Panc1 (cell line): ENCODE results near the gene WDR64. TPM values are rescaled to one million over a fixed set of nuclear protein-coding genes. Genes with fewer than 3 reads are reported as not detected.

ENCODE experiments used
- ATAC-seq: fragments of 200-7000 bp; cut with Tn5 transposase; 2 replicates; pipeline ENCODE4 v1.9.1; 2020; ENCODE audit warnings: mild to moderate bottlenecking, moderate library complexity
- BruUV-seq: library from RNA; stranded (reverse); fragments of 400-500 nt; replicated peaks from 2 replicates; lab custom pipeline; 2021; lab: Mats Ljungman, UMichigan
- CTCF ChIA-PET: fragments of 300-600 bp; sonication (Branson Sonifier 250); formaldehyde crosslinking; loops from one replicate; lab custom pipeline; 2022; ENCODE audit warnings: antibody characterized with exemption; lab: Charles Lee
- POLR2A ChIA-PET: fragments of 300-600 bp; sonication (Branson Sonifier 250); formaldehyde crosslinking; loops from one replicate; lab custom pipeline; 2022; ENCODE audit warnings: antibody characterized with exemption; lab: Charles Lee
- DNase-seq: peaks from one replicate; pipeline ENCODE4 v3.0.0-alpha.2; 2010; ENCODE audit warnings: low read depth, low spot score
- H3K27ac ChIP-seq: 2 replicates; pipeline ENCODE4 v1.5.1; 2011; ENCODE audit warnings: mild to moderate bottlenecking, low read length, inconsistent platforms
- H3K27me3 ChIP-seq: fragments of 200-500 bp; sonication (Bioruptor generic); 2 replicates; pipeline ENCODE4 v1.6.0; 2014; ENCODE audit warnings: low read length, inconsistent platforms; ENCODE audit not compliant: control insufficient read depth, insufficient read depth
- H3K36me3 ChIP-seq: fragments of 200-500 bp; sonication (Bioruptor generic); 2 replicates; pipeline ENCODE4 v1.5.1; 2014; ENCODE audit warnings: inconsistent platforms, mild to moderate bottlenecking, low read length, moderate library complexity; ENCODE audit not compliant: control insufficient read depth, insufficient read depth
- H3K4me1 ChIP-seq: 2 replicates; pipeline ENCODE4 v1.5.1; 2011; ENCODE audit warnings: inconsistent platforms, mild to moderate bottlenecking, low read length, moderate library complexity; ENCODE audit not compliant: control insufficient read depth, insufficient read depth
- H3K4me3 ChIP-seq, 2 experiments: 2 replicates each; pipeline ENCODE4 v1.5.1; 2011 to 2012; ENCODE audit warnings: low read depth in 2 of 2, low read length in 2 of 2, mild to moderate bottlenecking in 2 of 2, inconsistent platforms in 1 of 2, moderate library complexity in 1 of 2
- H3K9me3 ChIP-seq: fragments of 200-500 bp; sonication (Bioruptor generic); 2 replicates; pipeline ENCODE4 v1.5.1; 2014; ENCODE audit warnings: low read depth, mild to moderate bottlenecking, inconsistent platforms, low read length, moderate library complexity; ENCODE audit not compliant: control insufficient read depth, insufficient read depth
- CTCF ChIP-seq: fragments of 450-650 bp; IDR thresholded peaks from 2 replicates; pipeline ENCODE4 v1.5.1; 2017; ENCODE audit warnings: mild to moderate bottlenecking
- POLR2AphosphoS5 ChIP-seq: IDR thresholded peaks from 2 replicates; pipeline ENCODE4 v1.6.1; 2012; ENCODE audit warnings: mild to moderate bottlenecking, low read depth, low read length, moderate library complexity
- SIN3A ChIP-seq: IDR thresholded peaks from 2 replicates; pipeline ENCODE4 v1.6.1; 2012; ENCODE audit warnings: low read depth, mild to moderate bottlenecking, low read length, moderate library complexity, borderline replicate concordance; ENCODE audit not compliant: insufficient read depth
- TCF7L2 ChIP-seq: IDR thresholded peaks from 2 replicates; pipeline ENCODE4 v1.6.1; 2011; ENCODE audit warnings: mild to moderate bottlenecking, low read depth, low read length, inconsistent platforms
- in situ Hi-C: cut with HindIII; loops from 2 replicates; pipeline ENCODE4 v1.10.0; 2016; ENCODE audit warnings: low sequenced_read_pairs, low pct_unique_long_range_greater_than_20kb
- intact Hi-C: fragments of 100-400 bp; cut with micrococcal nuclease; formaldehyde crosslinking; loops from one replicate; pipeline ENCODE4 v1.10.0; 2022; ENCODE audit not compliant: unreplicated experiment
- total RNA-seq: library from RNA; stranded (reverse); gene quantifications from one replicate; pipeline ENCODE4 v1.2.1, GENCODE V29; 2021; ENCODE audit not compliant: unreplicated experiment
- TF ChIP-seq, protein P1 (sequence below), 2 experiments: IDR thresholded peaks; 2 replicates each; pipeline ENCODE4 v1.6.1; 2011 to 2012; ENCODE audit warnings: low read depth in 2 of 2, control low read depth in 1 of 2, low read length in 1 of 2, mild to moderate bottlenecking in 1 of 2, moderate library complexity in 1 of 2; ENCODE audit not compliant: insufficient read depth in 1 of 2

Gene WDR64
- total RNA-seq, 1 experiment from 2014 or later, result not detected

- Histone ChIP-seq H3K27ac (no peak overlapping the region), H3K9me3 (peaks cover 3% of the 10 kb centered on the region; the same call in 1 of the 2 replicates), H3K4me3 (peak overlapping the region in 1 of 2 experiments; percentile 83; a peak in 3 of 4 replicates), H3K36me3 (peaks cover 5% of the 10 kb centered on the region), H3K27me3 (no peaks in the 10 kb centered on the region), H3K4me1 (peaks cover 10% of the 10 kb centered on the region; the same call in 1 of the 2 replicates)
- BruUV-seq, result no TSS peak
- POLR2A ChIA-PET, result no interaction called here
- ATAC-seq (no peak), DNase-seq (no peak)
- in situ Hi-C loops (no loop called here), intact Hi-C loops (no loop called here)
- CTCF ChIA-PET, result interaction anchor here (0.7 kb wide), 1 partner anchor 362 kb away, joined by 4 read pairs; the partner anchor contains the start of gene MAP1LC3C
- TF ChIP-seq, protein P1, sequence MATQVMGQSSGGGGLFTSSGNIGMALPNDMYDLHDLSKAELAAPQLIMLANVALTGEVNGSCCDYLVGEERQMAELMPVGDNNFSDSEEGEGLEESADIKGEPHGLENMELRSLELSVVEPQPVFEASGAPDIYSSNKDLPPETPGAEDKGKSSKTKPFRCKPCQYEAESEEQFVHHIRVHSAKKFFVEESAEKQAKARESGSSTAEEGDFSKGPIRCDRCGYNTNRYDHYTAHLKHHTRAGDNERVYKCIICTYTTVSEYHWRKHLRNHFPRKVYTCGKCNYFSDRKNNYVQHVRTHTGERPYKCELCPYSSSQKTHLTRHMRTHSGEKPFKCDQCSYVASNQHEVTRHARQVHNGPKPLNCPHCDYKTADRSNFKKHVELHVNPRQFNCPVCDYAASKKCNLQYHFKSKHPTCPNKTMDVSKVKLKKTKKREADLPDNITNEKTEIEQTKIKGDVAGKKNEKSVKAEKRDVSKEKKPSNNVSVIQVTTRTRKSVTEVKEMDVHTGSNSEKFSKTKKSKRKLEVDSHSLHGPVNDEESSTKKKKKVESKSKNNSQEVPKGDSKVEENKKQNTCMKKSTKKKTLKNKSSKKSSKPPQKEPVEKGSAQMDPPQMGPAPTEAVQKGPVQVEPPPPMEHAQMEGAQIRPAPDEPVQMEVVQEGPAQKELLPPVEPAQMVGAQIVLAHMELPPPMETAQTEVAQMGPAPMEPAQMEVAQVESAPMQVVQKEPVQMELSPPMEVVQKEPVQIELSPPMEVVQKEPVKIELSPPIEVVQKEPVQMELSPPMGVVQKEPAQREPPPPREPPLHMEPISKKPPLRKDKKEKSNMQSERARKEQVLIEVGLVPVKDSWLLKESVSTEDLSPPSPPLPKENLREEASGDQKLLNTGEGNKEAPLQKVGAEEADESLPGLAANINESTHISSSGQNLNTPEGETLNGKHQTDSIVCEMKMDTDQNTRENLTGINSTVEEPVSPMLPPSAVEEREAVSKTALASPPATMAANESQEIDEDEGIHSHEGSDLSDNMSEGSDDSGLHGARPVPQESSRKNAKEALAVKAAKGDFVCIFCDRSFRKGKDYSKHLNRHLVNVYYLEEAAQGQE (IDR thresholded peaks at IDR 0.05; ENCODE audit: insufficient read depth in 1 of 2, low read depth in 2 of 2, low read length in 1 of 2), result no peak
- TF ChIP-seq TCF7L2 (no peak), CTCF (no peak), POLR2AphosphoS5 (no peak), SIN3A (no peak)
These were observed 15.0 kb upstream of the WDR64 start for GRCh38 chr1:241637046-241637590.

DNA sequence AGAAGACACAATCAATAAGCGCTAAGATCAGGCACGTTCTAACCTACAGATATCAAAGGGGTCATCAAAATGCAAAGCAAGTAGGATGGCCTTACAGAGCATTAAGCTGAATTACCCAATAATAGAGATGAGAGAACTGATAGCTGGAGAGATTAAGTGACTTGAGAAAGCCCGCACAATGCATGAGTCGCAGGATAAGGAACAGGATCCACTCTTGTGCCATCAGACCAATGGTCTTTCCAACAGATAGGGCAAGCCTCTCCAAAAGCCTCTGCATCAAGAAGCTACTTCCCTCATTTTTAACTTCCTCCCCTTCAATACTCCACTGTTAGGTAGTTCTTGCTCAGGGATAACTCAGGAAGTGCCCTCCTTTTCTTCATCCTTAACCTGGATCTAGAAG, 14.5 kb upstream of the WDR64 start:
- intact Hi-C loops (no loop called here), in situ Hi-C loops (no loop called here)
- ChIA-PET POLR2A (interaction anchor here (0.6 kb wide), 1 partner anchor 382 kb away, joined by 3 read pairs; no protein-coding TSS in a partner anchor), CTCF (no interaction called here)
- Histone ChIP-seq H3K9me3 (peaks cover 4% of the 10 kb centered on the region; the same call in 1 of the 2 replicates), H3K4me3 (peak overlapping the region; percentile 83 to 88), H3K36me3 (peaks cover 5% of the 10 kb centered on the region), H3K27me3 (no peaks in the 10 kb centered on the region), H3K27ac (peak overlapping the region; percentile 6; the same call in 1 of the 2 replicates), H3K4me1 (peaks cover 10% of the 10 kb centered on the region; the same call in 1 of the 2 replicates)
- DNase-seq (no peak), ATAC-seq (no peak)
- BruUV-seq, result no TSS peak
- no peak for TF ChIP-seq SIN3A
- TF ChIP-seq, protein P1 (IDR thresholded peaks at IDR 0.05; ENCODE audit: insufficient read depth in 1 of 2, low read depth in 2 of 2, low read length in 1 of 2), result no peak
- TF ChIP-seq TCF7L2, result no peak
- no peak for TF ChIP-seq CTCF
- TF ChIP-seq POLR2AphosphoS5, result no peak
